GM18517 (cell line): ENCODE measurements around the gene GLP2R.
"Not testable (repeated sequence)": the region's sequence is repeated elsewhere in the genome, so short reads cannot be mapped to it uniquely, and the experiment has no call there.

Experiments
- ATAC-seq: cut with Tn5 transposase; IDR thresholded peaks from one replicate; pipeline ENCODE4 v1.9.1; 2021; ENCODE audit warnings: mild to moderate bottlenecking, moderate library complexity; ENCODE audit not compliant: unreplicated experiment

GLP2R gene

GRCh38 chr17:9825641-9826150 is at the start of gene GLP2R:
GLP2R (plus strand) TSS chr17:9825924; CDS start chr17:9826064, 140 bp downstream.
- ATAC-seq: no peak

- no peak for ATAC-seq
These were observed 48.8 kb upstream of the GLP2R start for GRCh38 chr17:9776911-9777310.

- ATAC-seq: no peak
These were observed 45.2 kb upstream of the GLP2R start for GRCh38 chr17:9780552-9780951.

GRCh38 chr17:9783050-9783449 is 42.7 kb upstream of the GLP2R start:
- no peak for ATAC-seq

GRCh38 chr17:9783465-9783864 is 42.3 kb upstream of the GLP2R start:
- not testable (repeated sequence) for ATAC-seq

- ATAC-seq: no peak
These were observed 41.2 kb upstream of the GLP2R start for GRCh38 chr17:9784544-9784943.

- no peak for ATAC-seq
These were observed 37.1 kb upstream of the GLP2R start for GRCh38 chr17:9788601-9789000.

GRCh38 chr17:9790316-9790715 is 35.4 kb upstream of the GLP2R start:
- no peak for ATAC-seq

- no peak for ATAC-seq
These were observed 34.5 kb upstream of the GLP2R start, which contains the start of gene DHRS7C for GRCh38 chr17:9790889-9791876. DHRS7C (minus strand) TSS chr17:9791592; CDS start chr17:9791284, 308 bp downstream.

GRCh38 chr17:9792181-9792840 is 33.4 kb upstream of the GLP2R start:
- no peak for ATAC-seq

GRCh38 chr17:9798008-9798407 is 27.7 kb upstream of the GLP2R start:
- ATAC-seq: no peak

- ATAC-seq: no peak
These were observed 27.0 kb upstream of the GLP2R start for GRCh38 chr17:9798724-9799123.

- no peak for ATAC-seq
These were observed 24.2 kb upstream of the GLP2R start for GRCh38 chr17:9801505-9801904.

- ATAC-seq: no peak
These were observed 23.4 kb upstream of the GLP2R start for GRCh38 chr17:9802294-9802693.

GRCh38 chr17:9802697-9803096 is 23.0 kb upstream of the GLP2R start:
- no peak for ATAC-seq

- ATAC-seq: no peak
These were observed 20.0 kb upstream of the GLP2R start for GRCh38 chr17:9805769-9806168.

- ATAC-seq: no peak
These were observed 19.0 kb upstream of the GLP2R start for GRCh38 chr17:9806699-9807098.

GRCh38 chr17:9809409-9809808 is 16.3 kb upstream of the GLP2R start:
- no peak for ATAC-seq

GRCh38 chr17:9810100-9810949 is 15.4 kb upstream of the GLP2R start:
- ATAC-seq: no peak

- ATAC-seq: no peak
These were observed 14.6 kb upstream of the GLP2R start for GRCh38 chr17:9811086-9811485.

GRCh38 chr17:9811537-9811936 is 14.2 kb upstream of the GLP2R start:
- ATAC-seq: no peak
